Activated naive CD4-positive, alpha-beta T cell (primary cell): ENCODE data around the gene GALNT13.

Source experiments
- DNase-seq, 4 experiments: peaks; one replicate each; lab custom pipeline; 2025; lab: John Stamatoyannopoulos, UW

The GALNT13 gene

DNA sequence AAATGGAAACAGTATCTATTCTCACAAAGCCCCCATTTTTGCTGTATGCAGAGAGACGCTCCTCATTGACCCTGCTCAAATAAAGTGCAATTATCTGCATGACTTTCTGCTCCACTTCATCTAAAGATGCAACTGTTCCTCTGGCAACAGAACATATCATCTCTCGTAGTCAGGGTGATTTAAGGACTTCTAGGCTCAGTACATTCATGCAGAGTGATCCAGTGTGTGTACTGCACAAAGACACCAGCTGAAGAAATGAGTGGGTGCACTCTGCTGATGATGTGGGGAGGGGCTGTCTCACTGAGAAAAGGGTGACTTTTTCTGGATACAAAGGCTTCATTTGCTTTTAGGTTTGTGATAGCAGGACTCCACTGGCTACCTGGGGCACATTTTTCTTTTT is 355.2 kb downstream of the GALNT13 start:
- DNase-seq, result no peak

DNA sequence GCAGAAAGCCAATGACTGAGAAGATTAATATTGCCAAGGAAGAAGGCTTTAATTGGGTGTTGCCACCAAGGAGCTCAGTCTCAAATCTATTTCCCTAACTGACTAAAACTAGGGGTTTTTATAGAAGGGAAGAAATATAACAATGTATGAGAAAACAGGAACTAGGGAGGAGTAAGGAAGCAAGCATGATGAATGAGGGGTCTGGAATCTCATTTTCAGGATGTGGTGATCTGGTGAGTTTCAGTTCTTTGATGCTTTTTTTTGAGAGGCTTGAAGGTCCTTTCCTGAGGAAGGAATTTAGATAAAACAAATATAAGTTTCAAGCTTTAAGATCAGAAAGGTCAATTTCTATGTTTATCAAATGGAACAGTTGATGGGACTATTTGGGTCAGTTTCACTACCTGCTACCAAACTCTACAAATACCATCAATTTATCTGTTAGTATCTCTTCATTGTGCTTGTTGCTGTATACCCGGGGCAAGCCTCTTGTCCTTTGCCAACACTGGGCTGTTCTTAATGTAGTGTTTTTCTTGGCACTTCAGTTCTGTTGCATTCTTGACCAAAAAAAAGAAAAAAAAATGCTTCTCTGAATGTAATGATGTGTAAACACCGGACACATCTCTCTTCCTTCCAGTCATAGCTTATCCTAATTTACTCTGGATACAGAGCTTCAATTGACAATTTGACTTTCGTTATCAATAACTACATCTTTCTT is 357.0 kb downstream of the GALNT13 start:
- DNase-seq, result no peak

DNA sequence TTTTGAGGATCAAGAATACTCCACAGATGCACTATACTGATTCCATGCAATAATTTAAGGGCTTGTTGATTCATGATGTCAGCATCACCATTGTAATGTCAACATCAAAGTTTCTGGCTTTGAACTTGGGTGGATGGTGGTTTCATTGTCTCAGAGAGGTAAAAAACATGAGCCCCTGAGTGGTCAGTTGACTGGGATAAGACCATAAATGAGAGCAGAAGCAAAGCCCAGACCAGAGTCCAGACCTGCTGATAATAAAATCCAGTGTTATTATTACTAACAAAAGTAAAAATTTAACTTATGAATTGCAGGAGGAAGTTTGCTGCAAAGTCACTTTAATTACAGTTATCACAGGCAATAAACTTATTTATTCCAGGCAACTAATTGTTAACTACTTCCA is 358.2 kb downstream of the GALNT13 start:
- DNase-seq, result no peak

DNA sequence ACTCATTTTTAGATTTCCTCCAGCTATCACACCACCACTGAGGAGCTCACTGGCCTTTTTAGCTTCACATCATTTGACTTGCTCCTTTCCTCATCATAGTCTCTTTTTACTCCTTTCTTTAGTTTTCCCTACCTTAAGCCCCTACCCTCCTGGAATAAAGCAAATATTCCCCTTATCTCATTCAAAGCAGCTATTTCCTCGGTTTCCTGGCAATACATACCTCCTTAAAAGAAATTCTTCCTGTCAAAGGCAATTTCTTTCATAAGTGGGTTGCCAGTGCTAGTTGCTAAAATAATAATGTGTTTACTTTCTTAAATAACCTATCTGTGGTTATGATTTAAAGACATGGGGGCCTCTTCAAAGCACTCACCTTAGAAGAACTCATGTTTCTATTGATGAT is 359.3 kb downstream of the GALNT13 start:
- no peak for DNase-seq

DNA sequence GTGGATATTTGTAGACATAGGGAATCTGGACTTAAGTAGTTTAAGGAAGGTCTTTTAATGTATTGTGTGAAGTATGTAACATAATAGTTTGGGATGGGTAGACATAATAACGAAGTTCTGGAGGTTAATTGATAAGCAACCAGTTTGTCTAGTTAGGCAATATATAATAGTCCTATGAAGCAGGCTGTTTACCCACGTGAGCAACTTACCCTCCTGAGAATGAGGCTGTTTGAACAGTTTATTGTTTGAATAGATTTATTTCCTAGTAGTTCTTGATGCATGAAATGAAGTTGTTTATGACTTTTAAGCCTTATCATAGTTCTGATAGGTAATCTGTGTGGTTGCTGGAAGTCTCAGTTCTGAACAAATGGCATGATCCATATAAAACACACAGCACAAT is 361.5 kb downstream of the GALNT13 start:
- DNase-seq, result no peak

DNA sequence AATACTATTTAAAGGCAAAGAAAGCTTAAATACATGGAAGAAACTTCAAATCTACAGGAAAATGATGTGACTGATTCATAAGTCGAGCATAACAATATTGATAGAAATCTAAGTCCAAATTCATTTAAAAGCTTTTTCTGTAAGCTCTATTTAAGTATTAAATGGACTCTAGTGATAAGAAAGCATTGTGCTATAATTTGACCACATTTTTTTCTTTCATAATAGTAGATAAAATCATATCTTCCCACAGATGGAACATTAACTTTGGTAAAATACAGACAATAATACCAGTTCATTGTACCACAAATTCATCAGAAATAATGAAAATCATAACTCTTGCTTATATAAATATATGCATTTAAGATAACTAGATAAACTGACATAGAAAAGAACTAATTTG is 366.5 kb downstream of the GALNT13 start:
- DNase-seq, result no peak

DNA sequence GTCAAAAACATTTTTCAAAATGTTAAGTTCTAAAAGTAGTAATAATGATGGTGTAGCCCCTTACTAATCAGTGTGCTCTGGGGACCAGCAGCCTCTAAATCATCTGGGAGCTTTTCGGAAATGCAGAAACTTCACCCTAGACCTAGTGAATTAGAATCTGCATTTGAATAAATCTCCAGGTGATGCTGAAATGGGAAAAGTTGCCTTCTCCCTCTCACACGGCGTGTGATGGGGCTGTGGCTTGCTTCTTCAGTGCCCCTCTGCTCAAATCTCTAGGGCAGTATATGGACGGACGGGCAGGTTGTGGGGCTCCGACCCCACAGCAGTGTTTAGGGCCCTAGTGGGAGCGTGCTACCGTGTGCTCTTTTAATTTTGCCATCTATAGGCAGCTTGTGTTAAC is 368.6 kb downstream of the GALNT13 start:
- no peak for DNase-seq

DNA sequence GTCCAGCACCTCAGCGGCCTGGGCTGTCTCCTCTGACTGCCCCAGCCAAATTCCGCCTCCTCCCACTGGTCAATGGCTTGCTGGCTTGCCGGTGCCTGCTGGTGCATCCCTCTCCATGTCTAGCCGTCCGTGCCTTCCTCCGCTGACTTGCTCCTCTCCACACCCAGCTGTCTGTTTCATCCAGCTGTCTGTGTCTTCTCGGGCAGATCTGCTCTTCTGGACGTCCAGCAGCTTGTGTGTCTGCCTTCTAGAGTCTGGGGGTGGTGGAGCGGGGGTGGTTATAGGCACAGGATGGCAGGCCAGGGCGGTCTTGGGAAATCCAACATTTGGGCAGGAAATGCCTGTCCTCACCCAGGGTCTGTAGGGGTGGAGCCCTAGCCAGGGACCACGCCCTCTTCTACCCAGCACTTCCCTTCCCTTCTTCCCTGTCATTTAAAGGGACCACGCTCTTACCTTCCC is 369.2 kb downstream of the GALNT13 start:
- no peak for DNase-seq

DNA sequence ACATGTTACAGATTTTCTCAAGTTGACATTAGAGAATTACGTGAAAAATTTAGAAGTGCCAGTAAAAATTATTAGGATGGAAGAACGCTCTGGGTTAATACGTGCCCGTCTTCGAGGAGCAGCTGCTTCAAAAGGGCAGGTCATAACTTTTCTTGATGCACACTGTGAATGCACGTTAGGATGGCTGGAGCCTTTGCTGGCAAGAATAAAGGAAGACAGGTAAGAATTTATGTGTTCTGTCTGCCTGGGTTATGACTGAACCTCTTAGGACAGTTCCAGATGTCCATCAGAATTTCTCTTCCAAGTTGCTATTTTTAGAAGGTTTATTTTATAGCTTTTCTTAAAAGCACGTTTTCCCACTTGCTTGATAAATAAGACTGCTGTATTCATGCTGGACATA is 371.0 kb downstream of the GALNT13 start:
- no peak for DNase-seq

DNA sequence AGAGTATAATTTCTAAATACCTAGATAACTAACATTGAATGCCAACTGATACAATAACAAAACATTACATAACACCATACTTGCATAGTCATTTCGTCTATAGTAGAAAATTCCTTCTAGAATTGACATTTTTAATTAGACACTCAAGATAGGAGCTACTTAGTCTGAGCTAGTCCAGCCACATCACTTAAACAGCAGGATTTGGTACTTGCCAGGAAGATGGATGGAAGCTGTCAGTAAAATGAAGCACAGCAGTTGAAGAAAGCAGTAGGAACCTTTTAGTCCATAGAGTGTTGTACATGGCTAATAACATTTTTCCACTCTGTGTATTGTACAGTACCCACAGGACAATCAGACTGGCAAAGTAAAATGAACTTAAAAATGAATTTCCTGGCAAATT is 372.0 kb downstream of the GALNT13 start:
- no peak for DNase-seq

DNA sequence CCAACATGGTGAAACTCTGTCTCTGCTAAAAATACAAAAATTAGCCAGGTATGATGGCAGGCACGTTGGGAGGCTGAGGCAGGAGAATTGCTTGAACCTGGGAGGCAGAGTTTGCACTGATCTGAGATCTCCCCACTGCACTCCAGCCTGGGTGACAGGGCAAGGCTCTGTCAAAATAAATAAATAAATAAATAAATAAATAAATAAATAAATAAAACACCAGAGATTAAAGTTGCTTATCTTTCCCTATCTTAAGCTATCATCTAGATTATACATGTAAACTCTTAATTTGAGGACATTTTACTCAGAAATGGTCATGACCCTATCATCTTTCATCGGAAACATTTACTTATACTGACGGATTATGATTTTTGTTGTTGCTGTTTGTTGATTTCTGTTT is 373.2 kb downstream of the GALNT13 start:
- no peak for DNase-seq

DNA sequence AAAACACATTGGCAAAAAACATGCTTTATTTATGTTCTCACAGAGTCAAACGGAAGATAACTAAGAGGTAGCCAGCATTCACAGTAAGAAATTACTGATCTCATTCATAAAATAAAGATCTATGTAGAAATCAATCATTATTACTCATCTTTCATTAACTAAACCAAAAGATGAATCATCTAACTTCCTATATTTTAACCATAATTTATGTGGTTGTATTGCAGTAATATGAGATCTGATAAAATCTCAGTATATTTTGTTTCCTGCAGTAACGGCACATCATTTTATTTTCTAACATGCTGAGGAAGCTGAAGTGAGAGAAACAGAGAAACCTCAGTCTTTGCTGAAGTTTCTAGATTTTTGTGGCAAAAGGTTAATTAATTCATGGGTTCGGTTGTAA is 375.8 kb downstream of the GALNT13 start:
- no peak for DNase-seq

DNA sequence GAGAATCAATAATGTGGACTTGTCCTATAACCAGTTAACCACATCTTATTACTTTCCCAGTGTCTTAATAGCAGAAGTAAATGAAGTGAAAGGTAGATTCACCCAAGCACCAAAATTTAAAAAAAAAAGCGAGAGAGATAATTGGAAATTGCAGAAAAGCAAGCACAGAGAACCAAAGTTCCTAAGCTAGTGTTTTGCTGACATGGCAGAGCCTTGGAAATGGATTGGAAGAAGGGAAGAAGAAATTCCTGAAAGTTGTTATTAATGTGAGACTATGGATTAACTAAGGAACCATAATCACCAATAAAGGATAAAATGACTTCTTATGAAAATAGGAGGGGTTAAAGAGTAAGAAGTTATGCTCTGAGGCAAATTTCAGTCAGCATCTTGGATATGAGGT is 384.4 kb downstream of the GALNT13 start:
- no peak for DNase-seq

DNA sequence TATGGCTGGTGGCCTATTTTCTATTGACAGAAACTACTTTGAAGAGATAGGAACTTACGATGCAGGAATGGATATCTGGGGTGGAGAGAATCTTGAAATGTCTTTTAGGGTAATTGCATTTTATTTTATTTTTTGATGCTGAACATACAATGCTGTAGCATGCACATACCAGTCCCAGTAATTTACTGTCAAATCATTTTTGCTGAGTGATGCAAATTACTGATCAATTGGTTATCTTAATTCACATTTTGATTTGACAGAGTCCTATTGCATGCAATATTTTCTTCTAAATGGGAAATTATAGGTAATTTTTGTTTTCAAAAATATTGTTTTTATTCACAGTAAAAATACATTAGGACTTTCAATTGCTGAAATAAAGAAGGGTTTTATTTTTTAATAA is 387.3 kb downstream of the GALNT13 start:
- no peak for DNase-seq

DNA sequence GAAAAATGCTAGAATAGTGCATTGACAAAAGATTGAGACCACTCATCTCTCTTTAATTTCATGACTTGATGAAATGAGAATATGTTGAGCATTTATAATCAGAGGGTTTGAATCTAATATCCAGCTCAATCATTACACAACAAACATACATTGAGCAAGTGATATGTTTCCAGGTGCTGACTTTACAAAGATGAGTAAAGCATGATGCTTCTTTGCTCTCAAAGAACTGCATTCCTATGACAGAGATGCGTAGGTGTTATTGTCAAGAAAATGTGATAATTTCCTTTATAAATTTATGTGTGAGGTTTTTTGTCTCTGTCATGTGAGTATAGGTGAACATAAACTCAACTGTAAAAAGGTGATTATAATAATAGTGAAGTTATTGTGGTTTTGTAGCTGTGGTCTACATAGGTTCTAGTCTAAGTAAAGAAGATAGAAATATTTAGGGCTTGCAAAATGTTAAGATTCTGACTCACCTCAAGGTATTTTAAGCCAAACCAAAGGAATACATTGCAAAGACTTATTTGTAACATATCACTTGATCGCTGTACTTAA is 389.8 kb downstream of the GALNT13 start:
- DNase-seq, result no peak

DNA sequence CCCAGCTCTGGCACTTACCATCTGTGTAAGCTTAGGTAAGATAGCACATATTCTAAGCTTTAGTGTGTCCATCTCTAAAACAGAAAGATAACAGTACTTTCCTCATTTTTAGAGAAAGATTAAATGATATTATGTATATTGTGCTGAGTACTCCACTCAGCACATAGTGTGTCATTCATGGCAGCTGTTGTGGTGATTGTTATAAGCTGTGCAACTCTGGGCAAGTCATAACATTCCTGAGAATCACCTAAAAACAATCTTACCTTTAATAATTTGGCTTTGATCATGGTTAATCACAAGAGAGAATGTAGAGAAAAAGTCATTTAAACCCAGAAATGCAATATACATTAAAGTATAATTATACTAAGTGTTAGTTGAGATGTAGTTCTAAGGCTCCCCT is 391.5 kb downstream of the GALNT13 start:
- no peak for DNase-seq

DNA sequence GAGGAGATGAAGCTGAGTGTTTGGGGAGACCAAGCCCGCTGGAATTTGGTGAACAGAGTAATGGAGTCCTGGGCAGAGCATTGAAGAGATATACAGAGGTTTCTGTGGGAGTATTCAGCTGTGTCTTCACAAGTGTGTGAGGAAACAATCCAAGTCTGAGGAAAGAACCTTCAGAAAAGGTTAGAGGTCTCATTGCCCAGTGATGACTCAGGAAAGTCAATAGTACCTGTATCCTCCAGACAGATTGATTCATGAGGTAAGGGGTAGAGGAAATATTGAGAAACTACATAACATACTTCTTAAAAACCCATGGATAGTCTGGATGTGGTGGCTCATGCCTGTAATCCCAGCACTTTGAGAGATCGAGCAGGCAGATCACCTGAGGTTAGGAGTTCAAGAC is 392.3 kb downstream of the GALNT13 start:
- no peak for DNase-seq

DNA sequence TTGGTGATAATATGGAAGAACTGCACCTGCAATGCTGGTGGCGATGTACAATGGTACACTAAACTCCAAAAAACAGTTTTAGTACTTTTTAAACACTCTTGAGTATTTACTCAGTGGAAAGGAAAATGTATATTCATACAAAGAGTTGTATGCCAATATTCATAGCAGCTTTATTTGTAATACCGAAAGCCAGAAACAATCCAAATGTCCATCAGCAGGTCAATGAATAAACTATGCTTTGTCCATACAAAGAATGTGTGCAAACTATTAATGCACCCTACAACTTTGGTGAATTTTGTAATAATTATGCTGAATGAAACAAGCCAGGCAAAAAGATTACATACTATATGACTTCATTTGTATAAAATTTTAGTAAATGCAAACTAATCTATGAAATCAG is 396.3 kb downstream of the GALNT13 start:
- DNase-seq, result no peak

DNA sequence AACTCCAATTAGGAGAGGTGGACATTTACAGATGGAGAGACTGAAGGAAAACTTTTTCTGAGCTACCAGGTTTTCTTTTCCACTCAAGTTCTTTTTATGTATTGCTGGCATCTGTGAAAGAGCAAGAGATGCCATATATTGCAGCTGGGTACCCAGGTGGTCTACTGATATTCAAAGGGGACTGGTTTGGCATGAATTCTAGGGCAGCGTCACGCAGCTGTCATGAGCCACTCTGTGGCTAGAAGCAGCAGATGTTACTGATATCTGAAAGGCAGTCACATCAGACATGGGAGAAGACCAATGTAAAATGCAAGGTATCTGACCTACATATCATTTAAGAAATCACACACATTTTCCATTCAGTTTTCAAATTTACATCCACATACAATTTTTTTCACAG is 408.8 kb downstream of the GALNT13 start:
- DNase-seq, result no peak

DNA sequence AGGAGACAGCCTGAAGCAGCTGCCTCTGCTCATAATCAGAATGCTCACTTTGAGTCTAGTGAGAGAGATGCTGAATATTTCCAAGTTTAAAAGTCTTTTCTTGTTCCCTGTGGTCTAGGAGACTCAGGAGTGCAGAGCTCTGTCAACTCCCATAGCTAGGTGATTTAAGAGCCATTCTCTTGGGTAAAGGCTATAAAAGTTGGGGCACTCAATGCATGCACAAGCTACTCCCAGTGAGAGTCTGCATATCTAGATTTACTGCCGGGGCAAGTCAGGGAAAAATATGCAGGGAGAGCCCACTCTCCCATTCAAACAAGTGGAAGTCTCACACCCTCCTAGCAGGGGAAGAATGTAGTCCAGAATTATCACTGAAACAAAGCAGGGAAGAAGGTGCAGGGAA is 418.1 kb downstream of the GALNT13 start:
- DNase-seq, result no peak

DNA sequence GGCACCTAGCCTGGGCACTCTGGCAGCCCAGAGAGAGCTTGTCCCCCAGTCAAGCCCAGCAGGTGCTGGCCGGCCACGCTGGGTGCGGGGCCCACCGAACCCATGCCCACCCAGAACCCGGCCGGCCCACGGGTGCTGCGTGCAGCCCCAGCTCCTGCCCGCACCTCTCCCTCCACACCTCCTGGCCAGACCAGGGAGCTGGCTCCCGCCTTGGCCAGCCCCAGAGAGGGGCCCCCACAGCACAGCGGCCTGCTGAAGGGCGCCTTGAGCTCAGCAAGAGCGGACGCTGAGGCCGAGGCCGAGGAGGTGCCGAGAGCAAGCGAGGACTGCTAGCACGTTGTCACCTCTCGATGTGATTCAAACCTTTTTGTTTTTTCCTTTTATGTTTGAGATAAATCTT is 419.8 kb downstream of the GALNT13 start:
- DNase-seq, result no peak

DNA sequence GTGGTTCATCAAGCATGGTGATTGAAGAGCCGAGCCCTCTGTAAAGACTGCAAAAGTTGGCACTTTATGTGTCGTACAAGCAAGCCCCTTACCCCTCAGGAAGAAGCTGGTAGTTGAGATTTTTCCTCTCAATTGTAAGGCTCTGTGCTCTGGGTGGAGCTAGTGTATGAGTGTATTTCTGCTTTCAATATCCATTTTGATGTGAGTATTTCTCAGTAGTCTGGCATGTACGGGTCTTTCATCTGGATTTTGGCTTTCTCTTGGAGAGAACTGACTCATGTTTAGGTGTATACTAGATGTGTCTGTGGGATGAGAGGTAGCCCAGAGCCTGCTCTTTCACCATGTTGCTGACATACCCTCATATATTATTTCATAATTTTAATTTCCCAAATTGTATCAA is 420.2 kb downstream of the GALNT13 start:
- no peak for DNase-seq

DNA sequence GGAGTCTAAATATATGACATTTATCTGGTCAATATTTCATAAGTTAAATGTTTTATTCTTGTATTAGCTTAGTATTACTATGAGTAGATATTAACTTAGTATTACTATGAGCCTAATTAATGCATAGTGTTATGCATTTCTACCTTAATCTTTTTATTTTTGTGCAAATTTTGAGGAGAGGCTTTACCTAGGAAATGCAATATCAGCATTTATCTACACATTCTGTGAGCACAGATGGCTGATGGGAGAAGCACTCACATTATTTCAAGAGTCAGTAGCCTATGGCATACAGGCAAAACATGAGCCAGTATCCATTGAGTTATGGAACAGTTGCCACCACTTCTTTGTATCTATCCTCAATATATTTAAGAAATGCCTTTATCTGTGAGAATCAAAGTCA is 422.1 kb downstream of the GALNT13 start:
- DNase-seq, result no peak

DNA sequence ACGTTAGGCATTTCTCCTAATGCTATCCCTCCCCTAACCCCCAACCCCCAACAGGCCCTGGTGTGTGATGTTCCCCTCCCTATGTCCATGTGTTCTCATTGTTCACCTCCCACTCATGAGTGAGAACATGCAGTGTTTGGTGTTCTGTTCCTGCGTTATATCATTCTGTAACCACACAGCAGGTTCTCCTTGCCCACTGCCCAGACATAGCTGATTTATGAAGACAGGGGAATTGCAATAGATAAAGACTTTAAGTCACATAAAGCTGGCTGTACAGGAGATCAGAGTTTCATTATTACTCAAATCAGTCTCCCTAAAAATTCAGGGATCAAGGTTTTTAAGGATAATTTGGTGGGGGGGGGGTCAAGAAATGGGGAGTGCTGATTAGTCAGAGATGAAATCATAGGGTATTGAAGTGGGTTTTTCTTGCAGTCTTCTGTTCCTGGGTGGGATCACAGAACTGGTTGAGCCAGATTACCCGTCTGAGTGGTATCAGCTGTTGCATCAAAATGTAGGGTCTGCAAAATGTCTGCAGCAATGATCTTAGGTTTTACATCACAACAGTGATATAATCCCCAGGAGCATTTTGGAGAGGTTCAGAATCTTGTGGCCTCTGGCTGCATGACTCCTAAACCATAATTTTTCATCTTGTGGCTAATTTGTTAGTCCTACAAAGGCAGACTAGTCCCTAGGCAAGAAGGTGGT is 434.7 kb downstream of the GALNT13 start:
- no peak for DNase-seq
